Activated CD4-positive, CD25-positive, alpha-beta regulatory T cell treated with anti-CD3 and anti-CD28 coated beads, Interleukin-2, amount 50 U/mL, for 72 hours (primary cell): ENCODE results near the gene TRIM16.
"Not testable (repeated sequence)": the region's sequence is repeated elsewhere in the genome, so short reads cannot be mapped to it uniquely, and the experiment has no call there.

Source experiments
- DNase-seq: peaks from one replicate; pipeline ENCODE4 v3.0.0; 2021

The TRIM16 gene

DNA sequence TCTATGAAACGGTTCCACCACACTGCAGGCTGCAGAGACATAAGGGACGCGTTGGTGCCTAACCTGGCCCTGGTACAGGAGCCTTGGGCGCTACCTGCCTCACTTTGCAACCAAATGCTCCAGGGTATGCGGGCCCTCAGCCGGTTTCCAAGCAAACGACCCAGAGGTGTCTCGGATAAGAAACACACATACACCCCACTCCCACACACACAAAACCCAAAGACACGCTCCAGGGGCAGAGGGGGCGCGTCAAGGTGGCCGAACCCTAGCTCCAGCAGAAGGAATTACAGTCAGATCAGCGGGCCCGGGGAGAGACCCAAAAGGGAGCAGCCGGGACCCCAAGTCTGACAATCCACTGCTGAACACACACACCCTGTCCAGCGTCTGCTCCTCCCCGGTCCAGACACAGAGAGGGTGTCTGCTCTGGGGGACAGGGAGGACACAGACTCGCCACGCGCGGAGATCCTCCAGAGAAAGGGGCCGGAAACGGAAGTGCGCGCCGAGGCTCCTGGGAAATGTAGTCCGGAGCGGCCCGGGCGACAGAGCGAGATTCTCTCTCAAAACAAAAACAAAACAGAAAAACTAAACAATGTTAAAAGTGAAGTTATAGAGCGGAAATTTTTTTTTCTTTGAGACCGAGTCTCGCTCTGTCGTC lies at the start of gene TRIM16:
Gene TRIM16, minus strand, starts transcription at position 488 of the 655 bp plus-strand sequence. CDS start 32,702 bp downstream, outside the sequence.
- peak; percentile 77 for DNase-seq

DNA sequence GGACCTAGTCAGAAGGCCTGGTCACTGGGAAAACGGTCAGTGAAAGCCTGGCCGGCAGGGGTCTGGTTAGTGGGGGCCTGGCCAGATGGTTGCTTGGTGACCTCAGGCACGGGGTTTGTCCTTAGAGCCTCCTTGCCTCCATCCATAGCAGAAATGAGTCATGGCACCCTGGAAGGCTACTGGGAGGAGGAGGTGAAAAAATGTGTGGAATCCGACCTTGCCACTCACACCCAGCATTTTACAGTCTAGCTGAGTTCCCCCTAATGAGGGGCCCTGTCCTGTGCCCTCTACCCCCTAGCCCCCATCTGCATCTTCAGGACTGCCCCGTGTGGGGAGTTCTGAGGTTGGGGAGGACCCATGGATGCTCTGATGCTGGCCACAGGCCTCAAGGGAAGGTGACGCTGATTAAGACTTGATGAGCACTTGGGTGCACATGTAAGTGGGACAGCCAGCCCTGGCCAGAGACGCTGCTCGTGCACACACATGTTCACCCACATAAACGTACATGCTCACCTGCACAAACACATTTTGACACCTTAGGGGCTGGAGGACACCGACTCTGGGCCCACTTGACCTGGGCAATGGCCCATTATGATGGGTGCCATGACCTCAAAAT lies 49.2 kb upstream of the TRIM16 start:
- DNase-seq, result not testable (repeated sequence)

DNA sequence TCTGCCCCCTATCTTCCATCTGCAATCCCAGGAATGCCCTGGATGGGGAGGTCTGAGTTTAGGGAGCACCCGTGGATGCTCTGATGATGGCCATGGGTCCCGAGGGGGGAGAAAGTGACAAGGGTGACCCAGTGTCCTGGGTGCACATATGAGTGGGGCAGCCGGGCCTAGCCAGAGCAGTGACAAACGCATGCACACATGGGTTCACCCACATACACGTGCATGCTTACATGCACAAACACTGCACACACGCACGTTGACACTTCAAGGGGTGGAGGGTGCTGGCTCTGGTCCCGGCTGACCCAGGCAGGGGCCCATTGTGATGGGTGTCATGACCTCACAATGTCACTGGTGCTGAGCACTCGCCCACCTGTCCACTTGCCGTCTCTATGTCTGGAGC lies 47.8 kb upstream of the TRIM16 start, which contains the start of gene TBC1D26:
Gene TBC1D26, plus strand, starts transcription at position 384 of the 400 bp plus-strand sequence. CDS start 3,066 bp downstream, outside the sequence.
- DNase-seq, result not testable (repeated sequence)

DNA sequence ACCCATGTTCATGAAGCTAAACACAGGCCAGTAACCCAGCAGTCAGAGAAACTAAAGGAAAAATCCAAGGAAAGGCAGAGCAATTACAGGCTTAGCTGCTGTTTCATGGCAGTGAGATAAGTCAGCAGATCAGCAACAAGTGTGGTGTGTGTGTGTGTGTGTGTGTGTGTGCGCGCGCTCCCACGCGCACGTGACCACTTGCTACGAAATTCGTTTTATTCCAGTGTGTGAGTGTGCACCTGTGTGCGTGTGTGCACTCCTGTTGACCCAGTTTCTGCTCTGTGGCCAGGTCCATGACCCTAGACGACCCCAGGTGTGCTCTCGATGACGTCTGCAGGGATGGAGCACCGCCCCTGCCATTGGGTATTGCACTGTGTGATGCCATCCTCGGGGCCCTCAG lies 46.4 kb upstream of the TRIM16 start:
- not testable (repeated sequence) for DNase-seq

DNA sequence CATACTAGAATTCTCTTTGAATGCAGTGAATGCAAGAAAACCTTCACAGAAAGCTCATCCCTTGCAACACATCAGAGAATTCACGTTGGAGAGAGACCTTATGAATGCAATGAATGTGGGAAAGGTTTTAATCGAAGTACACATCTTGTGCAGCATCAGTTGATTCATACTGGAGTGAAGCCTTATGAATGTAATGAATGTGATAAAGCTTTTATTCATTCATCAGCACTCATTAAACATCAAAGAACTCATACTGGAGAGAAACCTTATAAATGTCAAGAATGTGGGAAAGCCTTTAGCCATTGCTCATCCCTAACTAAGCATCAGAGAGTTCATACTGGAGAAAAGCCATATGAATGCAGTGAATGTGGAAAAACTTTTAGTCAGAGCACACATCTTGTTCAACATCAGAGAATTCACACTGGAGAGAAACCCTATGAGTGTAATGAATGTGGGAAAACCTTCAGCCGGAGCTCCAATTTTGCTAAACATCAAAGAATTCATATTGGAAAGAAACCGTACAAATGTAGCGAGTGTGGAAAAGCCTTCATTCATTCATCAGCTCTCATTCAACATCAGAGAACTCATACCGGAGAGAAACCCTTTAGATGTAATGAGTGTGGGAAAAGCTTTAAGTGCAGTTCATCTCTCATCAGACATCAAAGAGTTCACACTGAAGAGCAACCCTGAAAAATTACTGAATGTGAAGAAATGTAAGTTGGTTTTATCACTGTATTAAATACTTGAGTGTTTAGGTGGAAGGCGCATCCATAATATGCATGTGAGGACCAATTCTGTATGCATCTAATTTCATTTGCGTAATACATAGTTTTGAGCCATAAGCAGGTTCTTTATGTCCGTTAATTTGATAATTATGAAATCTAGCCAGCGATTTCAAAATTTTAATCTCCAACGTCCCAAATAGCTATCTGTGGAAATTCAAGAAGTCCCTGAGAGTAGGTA lies 32.8 kb upstream of the TRIM16 start:
- not testable (repeated sequence) for DNase-seq

DNA sequence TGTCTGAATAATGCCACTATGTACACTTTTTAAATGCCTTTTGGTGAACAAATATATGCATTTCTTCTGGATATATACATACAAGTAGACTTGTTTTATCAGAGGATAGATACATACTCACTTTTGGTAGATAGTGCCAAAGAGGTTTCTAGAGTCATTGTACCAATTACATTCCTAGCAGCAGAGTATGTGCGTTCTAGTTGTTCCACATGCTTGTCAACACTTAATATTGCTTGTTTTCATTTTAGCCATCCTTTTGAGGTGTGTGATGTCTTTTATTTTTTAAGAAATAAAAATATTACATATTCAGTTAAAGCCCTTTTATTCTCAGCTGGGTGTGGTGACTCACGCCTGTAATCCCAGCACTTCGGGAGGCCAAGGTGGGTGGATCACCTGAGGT lies 24.8 kb upstream of the TRIM16 start:
- not testable (repeated sequence) for DNase-seq

DNA sequence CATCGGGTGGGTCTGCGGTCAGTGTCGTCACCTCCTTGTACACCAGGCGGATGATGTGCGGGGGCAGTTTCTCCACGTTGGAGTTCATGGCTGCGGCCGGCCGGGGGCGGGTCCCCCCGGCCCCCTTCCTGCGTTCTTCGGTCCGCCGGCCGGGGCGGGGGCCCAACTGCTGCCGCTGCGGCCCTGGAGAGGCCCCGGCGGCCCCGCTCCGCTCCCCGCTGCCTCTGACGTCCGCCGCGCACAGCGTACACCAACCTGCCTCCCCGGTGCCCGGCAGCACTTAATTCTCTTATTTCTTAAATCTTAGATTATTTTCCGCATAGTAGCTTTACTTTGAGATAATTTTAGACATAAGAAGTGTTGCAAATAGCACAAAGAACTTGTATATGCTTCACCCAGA lies 20.7 kb upstream of the TRIM16 start:
- DNase-seq, result not testable (repeated sequence)

DNA sequence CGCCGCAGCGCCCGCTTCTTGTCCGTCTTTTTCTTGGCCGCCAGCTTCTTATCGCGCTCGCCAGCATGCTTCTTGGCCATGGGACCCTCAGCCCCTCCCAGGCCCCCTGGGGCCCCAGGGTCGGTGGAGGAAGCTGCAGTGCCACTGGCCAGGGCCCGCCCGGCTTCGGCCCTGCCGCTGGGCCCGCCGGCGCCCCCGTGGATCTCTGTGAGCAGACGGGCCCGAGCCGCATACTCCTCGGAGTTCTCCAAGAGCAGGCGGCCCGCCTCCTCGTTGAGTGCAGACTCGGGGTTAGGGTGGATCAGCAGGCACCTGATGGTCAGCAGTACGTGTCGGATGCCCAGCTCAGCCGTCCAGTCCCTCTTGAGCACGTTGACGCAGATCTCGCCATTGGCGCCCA lies 20.1 kb upstream of the TRIM16 start:
- not testable (repeated sequence) for DNase-seq

DNA sequence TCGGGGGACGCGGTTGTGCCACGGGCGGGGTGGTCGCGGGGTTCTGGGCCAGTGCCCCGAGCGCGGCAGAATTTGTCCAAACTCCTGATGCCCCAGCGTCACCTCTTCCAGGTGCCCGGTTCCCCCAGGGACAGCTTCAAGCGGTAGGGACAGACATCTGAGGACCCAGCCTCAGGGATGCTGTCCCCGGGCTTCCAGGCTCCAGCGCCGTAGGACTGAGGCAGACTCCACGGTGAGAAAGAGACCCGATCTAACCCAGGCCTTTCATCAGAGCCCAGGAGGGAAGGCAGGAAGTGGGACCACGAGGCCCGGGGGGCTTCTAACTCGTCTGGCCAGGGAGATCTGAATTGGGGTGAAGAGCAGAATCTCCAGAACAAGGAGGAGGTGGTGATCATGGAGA lies 15.8 kb upstream of the TRIM16 start:
- DNase-seq, result not testable (repeated sequence)

DNA sequence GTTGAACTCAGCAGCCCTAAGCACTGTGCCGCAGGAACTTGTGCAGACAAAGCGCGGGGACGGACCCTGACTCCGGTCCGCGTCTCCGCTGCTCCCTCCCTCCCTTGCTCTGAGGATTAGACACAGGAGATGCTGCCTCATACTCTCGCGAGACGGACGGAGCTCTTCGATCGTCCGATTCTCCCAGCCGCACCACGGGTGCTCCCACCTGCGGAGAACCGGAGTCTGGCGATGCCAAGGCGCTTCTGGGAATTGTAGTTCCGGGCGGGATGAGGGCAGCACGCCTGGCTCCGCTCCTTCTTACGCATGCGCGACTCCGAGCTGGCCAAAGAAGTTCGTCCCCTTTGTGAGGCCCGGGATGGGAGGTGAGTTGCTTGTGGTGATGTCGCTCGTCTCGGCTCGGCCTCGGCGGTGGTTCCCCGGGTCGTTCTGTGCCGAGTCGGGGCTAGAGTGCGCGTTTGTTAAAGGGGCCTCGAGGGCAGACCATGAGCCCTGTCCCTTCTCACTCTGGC lies 15.4 kb upstream of the TRIM16 start, which contains the start of gene ZNF286A:
Gene ZNF286A, plus strand, starts transcription at position 340 of the 512 bp plus-strand sequence. CDS start 578 bp downstream, outside the sequence.
- peak; percentile 89 for DNase-seq

DNA sequence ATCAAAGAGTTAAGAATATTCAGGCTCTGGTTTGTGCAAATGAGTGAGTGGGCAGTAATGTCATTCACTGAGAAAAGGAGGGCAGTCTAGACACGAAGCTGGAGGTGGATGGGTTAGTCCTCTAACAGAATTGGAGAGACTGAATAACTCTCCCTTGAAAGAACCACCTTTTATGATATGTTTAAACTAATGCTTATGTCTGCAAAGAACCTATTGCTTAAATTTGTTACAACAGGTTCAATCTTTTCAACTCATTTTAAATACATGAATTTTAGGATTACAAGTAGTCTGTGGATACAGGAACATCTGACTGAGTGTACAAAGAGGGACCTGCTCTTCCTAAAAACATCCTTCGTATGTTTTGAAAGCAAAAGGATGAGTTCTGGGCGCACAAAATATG lies 14.9 kb upstream of the TRIM16 start:
- not testable (repeated sequence) for DNase-seq

DNA sequence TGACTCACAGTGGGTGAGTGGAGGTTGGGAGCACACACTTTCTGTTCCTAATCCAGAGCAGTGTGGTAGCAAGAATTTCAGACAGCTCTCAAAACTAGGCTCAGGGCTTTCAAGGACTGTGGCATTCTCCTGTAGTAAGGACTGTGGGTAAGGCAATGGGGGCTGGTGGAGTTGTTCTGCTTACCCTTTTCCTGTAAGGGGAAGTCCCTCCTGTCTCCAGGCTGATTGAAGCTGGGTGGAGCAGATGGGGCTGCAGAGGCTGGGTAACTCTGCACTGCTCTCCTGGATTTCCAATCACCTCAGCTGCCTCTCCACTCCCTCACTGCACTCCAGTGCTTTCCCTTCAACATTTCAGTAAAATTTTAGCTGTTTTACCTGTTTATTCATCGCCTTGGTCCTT lies 3.4 kb upstream of the TRIM16 start:
- DNase-seq, result not testable (repeated sequence)

DNA sequence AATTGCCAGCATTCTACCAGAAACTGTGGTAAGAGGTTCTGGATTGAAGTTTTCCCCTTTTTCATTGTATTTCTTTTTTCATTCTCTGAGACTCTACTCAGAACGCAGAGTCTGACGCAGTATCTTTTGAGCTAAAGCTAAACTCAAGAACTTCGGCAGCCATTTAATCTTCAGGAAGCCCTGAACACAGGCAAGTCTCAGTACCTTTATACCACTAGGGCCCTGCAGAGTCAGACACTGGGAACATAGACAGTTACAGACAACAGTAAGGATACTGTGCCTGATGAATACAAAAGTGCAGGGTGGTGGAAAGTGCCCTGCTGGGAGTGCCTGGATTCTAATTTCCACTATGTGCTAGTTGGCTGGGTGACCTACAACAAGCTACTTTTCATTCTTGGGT lies 976 bp downstream of the TRIM16 start:
- DNase-seq, result not testable (repeated sequence)

DNA sequence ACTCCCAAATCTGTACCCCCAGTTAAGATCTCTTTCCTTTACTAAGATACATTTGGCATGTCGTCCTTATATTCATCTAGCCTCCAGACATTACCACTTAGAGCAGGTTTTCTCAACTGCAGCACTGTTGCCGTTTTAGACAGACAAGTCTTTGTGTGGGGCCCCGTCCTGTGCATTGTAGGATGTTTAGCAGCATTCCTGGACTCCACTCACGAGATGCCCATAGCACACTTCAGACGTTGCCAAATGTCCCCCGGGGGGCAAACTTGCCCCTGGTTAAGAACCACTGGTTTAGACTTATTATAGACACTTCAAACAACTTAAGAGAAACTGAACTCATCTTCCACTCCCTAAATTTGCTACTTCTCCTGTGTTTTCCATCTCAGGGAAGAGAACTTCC lies 8.1 kb downstream of the TRIM16 start:
- DNase-seq, result not testable (repeated sequence)

DNA sequence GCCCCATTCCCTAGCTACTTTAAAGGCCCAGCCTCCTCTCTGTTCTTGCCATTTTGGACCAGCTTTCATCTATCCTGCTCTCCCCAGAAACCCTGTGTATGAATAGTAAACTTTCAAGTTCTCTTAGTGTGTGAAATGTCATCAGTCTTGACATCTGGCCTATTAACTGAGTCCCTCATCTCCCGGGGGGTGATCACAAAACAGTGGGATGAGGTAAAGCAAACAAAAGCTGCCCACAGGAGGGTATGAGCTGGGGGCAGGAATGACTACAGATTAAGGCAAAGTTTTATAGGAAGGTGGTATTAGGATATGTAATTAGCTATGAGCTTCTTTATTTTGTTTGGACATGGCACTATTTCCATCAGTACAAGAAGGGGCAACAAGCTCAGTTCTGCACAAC lies 9.5 kb downstream of the TRIM16 start:
- not testable (repeated sequence) for DNase-seq

DNA sequence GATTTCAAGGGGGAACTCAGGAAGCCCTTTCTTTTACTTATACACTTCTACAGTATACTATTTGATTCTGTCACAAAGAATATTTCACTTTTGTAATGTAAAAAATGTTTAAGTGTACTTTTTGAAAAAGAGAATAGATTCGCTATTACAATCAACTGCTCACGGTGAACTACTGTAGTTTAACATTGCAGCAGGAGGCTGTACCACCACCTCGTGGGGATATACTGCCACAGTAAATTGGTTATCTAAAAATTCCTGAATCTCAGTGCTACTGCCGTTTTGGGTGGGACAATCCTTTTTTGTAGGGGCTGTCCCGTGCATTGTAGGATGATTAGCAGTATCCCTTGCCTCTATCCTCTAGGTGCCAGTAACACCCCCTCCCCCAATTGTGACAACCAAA lies 14.6 kb downstream of the TRIM16 start:
- DNase-seq, result not testable (repeated sequence)

DNA sequence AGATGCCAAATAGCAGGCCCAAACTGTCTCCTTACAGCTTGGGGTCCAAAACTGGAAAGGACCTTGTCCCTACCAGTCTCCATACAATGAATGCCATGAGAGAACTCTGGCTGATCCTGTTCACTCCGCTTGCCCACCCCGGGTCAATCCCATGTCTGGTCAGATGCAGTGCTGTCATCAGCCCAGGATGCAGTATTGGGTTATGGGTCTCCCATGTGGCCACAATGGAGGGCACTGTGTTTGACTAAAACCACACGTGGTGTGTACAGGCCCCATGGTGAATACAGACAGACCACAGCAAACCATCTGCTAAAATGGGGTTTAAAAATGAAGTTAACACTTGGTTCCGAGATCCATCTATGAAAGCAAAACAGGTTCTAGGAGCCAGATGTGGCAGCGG lies 20.4 kb downstream of the TRIM16 start:
- DNase-seq, result no peak

DNA sequence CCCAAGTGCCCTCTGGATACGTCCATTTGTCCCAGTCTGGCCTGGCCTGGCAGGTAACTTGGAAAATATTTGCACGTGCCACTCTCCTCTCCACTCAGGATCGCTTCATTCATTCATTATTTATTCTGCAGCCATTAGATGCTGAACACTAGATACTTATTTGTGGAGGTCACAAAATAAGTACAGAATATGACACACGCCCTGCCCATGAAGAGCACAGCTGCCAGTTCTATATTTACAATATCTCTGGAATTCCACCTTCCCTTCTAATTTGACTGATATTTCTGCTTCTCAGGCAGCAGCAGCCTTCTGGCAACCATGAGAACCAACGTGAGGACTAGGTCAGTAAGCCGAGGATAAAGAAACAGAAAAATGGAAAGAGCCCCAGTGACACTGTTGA lies 20.9 kb downstream of the TRIM16 start:
- DNase-seq, result no peak

DNA sequence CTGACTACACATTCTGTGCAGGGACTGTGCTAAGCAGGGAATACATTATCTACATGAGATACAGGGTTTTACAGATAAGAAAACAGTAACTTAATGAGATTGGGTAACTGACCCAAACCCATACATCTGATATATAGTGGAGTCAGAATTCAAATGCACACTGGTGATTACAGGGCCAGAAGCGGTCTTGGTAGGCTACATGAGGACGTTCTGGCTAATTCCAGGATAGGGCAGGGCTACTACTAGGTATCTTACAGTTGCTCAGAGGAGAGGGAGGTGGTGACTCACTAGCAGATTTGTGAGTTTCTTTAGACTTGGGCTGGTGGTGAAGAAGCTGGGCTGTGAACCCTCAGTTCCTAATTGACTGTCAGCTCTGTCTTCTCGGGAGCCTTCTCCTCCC lies 21.4 kb downstream of the TRIM16 start:
- DNase-seq, result no peak

DNA sequence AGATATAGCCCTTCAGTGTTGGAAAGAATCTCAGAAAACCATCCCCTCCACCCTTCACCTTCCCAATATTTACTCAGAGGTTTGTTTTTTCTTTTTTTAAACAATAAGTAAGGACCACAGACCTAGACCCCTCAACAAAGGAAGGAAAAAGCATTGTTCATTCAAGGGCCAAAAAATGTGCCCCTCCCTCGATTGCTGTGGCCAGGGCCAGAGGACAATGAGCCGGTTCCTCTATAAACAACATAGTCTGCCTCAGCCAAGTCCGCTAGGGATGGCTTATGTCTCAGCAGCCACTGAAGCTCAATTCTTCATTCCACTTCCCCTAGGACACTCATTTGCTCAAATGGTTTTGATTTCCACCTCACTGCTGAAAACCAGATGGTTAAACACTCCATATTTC lies 24.0 kb downstream of the TRIM16 start:
- no peak for DNase-seq

DNA sequence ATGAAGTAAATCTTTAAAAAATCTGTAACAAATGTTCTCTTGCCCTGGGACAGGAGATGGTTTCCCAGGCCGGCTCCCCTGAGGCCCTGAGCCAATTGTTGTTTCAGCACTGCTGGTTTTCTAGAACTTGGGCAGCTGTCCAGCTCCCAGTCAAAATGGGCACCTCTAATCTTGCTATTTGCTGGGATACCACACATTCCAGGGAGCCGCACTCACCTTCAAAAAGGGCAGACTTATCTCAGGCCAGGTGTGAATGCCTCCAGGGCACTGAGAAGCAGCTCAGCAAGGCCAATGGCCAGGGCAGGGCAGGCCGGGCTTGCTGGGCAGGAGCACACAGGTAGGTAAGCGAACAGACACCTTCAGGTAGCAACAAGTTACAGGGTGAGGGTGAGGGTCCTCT lies 24.4 kb downstream of the TRIM16 start:
- DNase-seq, result no peak

DNA sequence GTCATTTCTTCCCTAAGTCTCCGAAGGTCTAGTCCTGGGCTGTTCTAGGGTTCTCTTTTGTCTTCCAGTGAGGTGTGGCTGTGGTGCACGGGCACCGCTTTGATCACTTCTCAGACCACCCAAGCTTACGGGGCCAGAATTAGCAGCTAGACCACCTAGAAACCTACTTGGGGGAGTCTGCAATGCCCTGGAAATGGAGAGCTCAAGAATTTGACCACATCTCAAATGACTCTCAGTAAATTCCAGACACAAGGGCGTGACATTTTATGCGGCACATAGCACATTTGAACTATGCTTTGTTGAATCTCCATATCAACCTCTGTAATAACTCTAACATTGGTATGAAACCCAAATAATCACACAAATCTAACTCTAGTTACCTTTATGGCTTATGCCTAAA lies 24.9 kb downstream of the TRIM16 start:
- DNase-seq, result no peak

DNA sequence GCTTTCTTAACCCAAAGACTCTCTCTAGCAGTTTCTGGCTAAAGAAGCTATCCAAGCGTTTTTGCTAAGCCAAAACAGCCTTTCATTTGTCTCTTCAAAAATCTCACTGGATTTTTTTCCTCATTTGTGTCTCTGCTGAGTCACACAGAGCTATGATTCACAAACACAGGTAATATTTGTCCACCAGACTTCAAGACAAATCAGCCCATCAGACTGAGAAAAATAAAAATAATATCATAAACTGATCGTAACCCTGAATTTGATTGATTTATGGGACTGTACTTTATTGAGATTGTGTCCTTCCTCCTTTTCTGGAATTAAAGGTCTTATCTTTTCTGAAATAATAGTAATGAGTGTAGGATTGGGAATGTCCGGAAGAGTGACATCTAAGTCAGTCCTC lies 25.8 kb downstream of the TRIM16 start:
- no peak for DNase-seq
